ENCODE measurements around the gene C2CD4D.
"Not testable (repeated sequence)": the region's sequence is repeated elsewhere in the genome, so short reads cannot be mapped to it uniquely, and the experiment has no call there.

C2CD4D gene

GRCh38 chr1:151858030-151858746 lies 18.6 kb upstream of the C2CD4D start:
- no peak for DNase-seq

DNA sequence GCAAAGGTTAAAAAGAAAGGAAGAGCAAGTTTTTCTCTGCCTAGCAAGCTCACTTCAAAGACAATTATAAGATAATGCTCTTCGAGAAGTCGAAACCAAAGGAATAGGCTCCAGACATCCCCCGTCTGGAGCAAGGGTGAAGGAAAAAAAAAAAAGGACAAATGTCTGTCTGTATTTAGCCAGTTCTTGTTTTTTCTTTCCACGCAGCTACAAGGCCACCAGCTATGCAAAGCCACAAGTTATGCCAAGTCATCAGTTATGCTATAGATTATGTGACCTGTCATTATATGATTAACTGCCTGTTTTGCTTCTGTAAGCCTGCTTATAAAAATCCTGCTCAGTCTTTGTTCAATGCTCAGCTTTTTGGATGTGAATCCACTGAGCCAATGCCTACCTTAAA lies 16.3 kb upstream of the C2CD4D start:
- DNase-seq = no peak

GRCh38 chr1:151855516-151855915 lies 15.9 kb upstream of the C2CD4D start:
- not testable (repeated sequence) for DNase-seq

GRCh38 chr1:151854658-151855057 lies 15.0 kb upstream of the C2CD4D start:
- no peak for DNase-seq

GRCh38 chr1:151853411-151853943 lies 13.9 kb upstream of the C2CD4D start, which contains the start of gene THEM5:
THEM5 (minus strand) TSS chr1:151853712; CDS start chr1:151853565, 147 bp downstream.
- DNase-seq = no peak

GRCh38 chr1:151852733-151853132 lies 13.1 kb upstream of the C2CD4D start:
- DNase-seq = no peak

- DNase-seq = no peak
Observed at GRCh38 chr1:151851886-151852285, 12.3 kb upstream of the C2CD4D start.

- no peak for DNase-seq
Observed at GRCh38 chr1:151849871-151850270, 10.3 kb upstream of the C2CD4D start.

DNA sequence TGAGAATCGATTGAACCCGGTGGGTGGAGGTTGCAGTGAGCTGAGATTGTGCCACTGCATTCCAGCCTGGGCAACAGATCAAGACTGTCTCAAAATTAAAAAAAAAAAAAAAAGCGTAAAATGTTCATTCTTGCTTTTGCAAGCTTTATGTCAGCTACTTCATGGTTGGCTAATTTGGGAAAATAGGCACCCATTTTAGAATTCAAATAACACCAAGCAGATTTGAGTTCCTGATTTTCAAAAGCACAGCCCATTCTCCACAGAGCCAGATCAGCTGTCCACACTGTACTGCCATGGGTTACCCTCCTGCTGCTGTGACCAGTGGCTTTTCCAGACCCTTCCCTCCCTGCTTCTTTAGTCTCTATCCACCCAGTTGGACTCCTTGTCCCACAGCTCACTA lies 9.5 kb upstream of the C2CD4D start:
- DNase-seq = no peak

DNA sequence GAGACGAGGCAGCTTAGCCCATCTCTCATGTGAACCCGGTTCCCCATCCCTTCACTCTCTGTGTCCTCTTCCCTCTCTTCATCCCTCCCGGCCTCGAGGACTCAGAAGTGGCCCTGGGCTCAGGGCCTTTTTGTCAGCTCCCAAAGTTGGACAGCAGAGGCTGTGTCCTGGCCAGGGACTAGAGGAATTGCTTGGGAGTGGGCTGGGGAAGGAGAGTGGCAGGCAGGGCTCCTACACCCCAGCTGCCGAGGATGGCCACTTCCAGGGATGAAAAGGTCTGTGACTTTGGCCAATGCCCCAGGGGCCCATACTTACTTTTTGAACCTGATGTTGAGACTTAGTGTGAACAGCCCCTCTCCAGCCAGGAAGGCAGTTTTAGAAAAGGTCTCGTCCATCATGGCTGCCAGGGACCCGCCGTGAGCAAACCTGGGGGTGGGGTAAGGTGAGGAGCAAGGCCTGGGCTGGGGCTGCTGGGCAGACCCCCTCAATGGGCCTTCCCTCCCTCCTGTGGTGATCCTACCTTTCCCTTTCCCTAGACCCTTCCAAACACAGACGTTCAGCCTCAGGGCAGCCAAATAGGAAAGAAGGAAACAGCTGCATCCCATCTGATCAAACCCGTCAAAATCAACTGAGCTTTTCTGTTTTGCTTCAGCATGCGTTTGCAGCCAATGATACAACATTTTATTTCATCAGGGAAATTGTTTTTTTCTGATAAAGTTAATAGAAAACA lies 8.4 kb upstream of the C2CD4D start:
- DNase-seq = no peak

GRCh38 chr1:151846686-151847237 lies 7.1 kb upstream of the C2CD4D start:
- no peak for DNase-seq

GRCh38 chr1:151846062-151846568 lies 6.5 kb upstream of the C2CD4D start:
- no peak for DNase-seq

GRCh38 chr1:151843398-151843797 lies 3.8 kb upstream of the C2CD4D start:
- DNase-seq = no peak

- no peak for DNase-seq
Observed at GRCh38 chr1:151841141-151841540, 1.5 kb upstream of the C2CD4D start.

- no peak for DNase-seq
Observed at GRCh38 chr1:151840421-151840820, 801 bp upstream of the C2CD4D start.

GRCh38 chr1:151839082-151839412 lies 573 bp downstream of the C2CD4D start:
- DNase-seq = no peak

DNA sequence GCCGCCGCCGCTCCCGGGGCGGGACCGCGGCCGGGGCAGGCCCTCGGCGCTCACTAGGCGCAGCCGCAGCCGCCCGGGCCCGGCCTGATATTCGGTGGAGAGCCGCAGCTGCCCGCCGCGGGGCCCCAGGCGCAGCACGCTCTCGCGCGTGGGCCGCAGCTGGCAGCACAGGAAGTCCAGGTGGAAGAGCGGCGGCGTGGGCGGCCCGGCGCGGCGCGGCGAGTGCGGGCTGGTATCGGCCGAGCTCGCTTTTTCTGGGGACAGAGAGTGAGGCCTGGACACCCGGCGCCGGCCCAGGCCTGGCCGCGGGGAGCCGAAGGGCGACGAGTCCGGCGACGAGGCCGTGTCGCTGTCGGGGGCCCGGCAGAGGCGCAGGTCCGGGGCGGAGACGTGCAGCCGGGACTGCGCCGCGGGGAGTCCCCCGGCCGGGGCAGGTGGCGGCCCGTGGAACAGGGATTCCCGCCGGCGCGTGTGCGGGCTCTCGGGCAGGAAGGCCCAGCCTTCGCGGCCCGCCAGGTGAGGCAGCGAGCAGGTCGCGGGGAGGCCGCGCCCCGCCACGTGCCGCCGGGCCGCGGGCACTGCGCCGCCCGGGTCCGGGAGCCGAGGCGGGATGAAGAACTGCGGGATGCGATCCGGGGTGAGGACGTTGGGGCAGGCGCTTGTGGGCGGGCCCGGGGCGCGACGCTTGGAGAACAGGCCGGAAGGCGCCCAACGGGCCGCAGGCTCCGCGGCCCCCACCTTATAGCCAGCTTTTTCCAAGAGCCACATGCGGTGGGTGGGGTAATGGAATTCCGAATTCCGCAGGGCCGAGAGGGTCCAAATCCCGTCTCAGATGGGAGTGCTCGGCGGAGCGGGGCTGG lies 1.2 kb downstream of the C2CD4D start:
- DNase-seq = no peak

DNA sequence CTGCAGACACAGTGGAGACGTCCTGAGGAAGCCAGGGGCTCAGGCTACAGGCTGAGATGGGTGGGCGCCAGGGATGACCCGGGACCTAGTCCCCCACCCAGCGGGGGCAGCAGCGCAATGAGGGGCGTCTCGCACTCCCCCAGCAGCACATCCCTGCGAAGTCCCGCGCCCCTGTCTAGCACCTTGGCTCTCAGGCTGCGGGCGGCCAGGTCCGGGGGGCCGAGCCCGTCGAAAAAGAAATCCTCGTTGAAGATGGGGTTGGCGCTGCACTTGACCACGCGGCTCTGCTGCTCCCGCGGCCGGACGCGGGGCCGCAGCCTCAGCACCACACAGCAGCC lies 1.8 kb downstream of the C2CD4D start:
- no peak for DNase-seq

- no peak for DNase-seq
Observed at GRCh38 chr1:151837197-151837596, 2.4 kb downstream of the C2CD4D start.

DNA sequence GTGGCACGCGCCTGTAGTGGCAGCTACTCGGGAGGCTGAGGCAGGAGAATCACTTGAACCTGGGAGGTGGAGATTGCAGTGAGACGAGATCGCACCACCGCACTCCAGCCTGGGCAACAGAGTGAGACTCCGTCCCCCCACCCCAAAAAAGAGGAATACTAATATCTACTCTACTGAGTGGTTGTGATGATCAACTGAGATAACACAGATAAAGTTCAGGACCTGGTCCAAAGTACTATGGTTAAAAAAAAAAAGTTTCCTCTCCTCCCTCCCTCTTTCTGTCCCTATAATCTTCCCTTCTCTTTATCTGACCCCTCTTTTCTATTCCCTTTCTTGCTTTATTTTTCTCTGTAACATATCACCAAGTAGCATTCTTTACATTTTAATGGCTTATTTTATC lies 4.0 kb downstream of the C2CD4D start:
- no peak for DNase-seq

GRCh38 chr1:151834239-151834638 lies 5.4 kb downstream of the C2CD4D start:
- DNase-seq = no peak

GRCh38 chr1:151833172-151833900 lies 6.3 kb downstream of the C2CD4D start:
- DNase-seq = no peak
